ENCODE data around the gene FIGN.

Gene FIGN

DNA sequence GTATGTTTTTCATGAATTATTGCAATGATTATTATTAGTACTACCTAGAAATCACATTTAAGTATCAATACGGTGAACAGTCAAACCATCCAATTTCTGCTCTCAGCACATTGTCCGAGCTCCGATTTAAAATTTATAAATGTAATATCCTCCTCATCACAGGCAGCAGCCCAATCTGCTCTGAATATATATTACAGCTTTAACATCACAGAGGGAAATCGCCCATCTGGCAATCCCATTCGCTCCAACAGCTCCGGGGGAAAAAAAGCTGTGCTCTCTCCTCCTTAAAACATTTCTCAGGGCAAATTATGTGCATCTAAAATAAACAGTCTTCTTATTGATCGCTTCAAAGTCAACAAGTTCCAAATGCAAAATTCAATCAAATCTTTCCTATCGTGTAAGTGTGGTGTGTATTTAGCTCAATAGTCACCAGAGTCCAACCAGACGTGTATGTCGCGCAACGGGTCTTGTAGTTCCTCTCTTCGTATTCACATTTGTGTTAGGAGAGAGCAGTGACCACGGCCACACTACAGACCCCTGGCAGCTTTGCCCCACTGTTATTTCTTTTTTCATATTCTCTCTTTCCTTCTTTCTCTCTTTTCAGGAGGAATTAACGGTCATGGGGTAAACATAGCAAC lies 2.4 kb downstream of the FIGN start:
- no peak overlapping the region for H2AFZ ChIP-seq (ENCODE audit: low read depth, low read length)
- peaks cover 2% of the 10 kb centered on the region for H3K36me3 ChIP-seq (ENCODE audit: insufficient read depth, low read length)
- peak overlapping the region; percentile 96 for H3K4me3 ChIP-seq (ENCODE audit: low read length)
- no peaks in the 10 kb centered on the region for H3K27me3 ChIP-seq (ENCODE audit: insufficient read depth, low read length)
- H3K9me3 ChIP-seq (ENCODE audit: low read length) = no peaks in the 10 kb centered on the region
- H3K4me1 ChIP-seq (ENCODE audit: insufficient read depth, low read length) = peaks cover 40% of the 10 kb centered on the region

GRCh38 chr2:163732727-163733126 lies 3.1 kb downstream of the FIGN start:
- no peaks in the 10 kb centered on the region for H3K9me3 ChIP-seq (ENCODE audit: low read length)
- peaks cover 35% of the 10 kb centered on the region for H3K4me1 ChIP-seq (ENCODE audit: insufficient read depth, low read length)
- H3K4me3 ChIP-seq (ENCODE audit: low read length) = peak overlapping the region; percentile 96
- peaks cover 3% of the 10 kb centered on the region for H3K36me3 ChIP-seq (ENCODE audit: insufficient read depth, low read length)
- H3K27me3 ChIP-seq (ENCODE audit: insufficient read depth, low read length) = no peaks in the 10 kb centered on the region
- no peak overlapping the region for H2AFZ ChIP-seq (ENCODE audit: low read depth, low read length)

- Histone ChIP-seq H3K36me3 (ENCODE audit: insufficient read depth, low read length) (peaks cover 3% of the 10 kb centered on the region), H3K4me1 (ENCODE audit: insufficient read depth, low read length) (peaks cover 31% of the 10 kb centered on the region), H3K9me3 (ENCODE audit: low read length) (no peaks in the 10 kb centered on the region), H3K27me3 (ENCODE audit: insufficient read depth, low read length) (no peaks in the 10 kb centered on the region), H2AFZ (ENCODE audit: low read depth, low read length) (no peak overlapping the region), H3K4me3 (ENCODE audit: low read length) (peak overlapping the region; percentile 96)
These were observed 4.1 kb downstream of the FIGN start for GRCh38 chr2:163731735-163732134.

GRCh38 chr2:163730556-163730955 lies 5.3 kb downstream of the FIGN start:
- Histone ChIP-seq H3K27me3 (ENCODE audit: insufficient read depth, low read length) (no peaks in the 10 kb centered on the region), H3K4me1 (ENCODE audit: insufficient read depth, low read length) (peaks cover 31% of the 10 kb centered on the region), H3K9me3 (ENCODE audit: low read length) (no peaks in the 10 kb centered on the region), H3K4me3 (ENCODE audit: low read length) (peak overlapping the region; percentile 21), H2AFZ (ENCODE audit: low read depth, low read length) (no peak overlapping the region), H3K36me3 (ENCODE audit: insufficient read depth, low read length) (peaks cover 3% of the 10 kb centered on the region)

GRCh38 chr2:163729636-163730273 lies 6.1 kb downstream of the FIGN start:
- Histone ChIP-seq H3K27me3 (ENCODE audit: insufficient read depth, low read length) (no peaks in the 10 kb centered on the region), H3K36me3 (ENCODE audit: insufficient read depth, low read length) (peaks cover 3% of the 10 kb centered on the region), H2AFZ (ENCODE audit: low read depth, low read length) (no peak overlapping the region), H3K4me1 (ENCODE audit: insufficient read depth, low read length) (peaks cover 31% of the 10 kb centered on the region), H3K9me3 (ENCODE audit: low read length) (no peaks in the 10 kb centered on the region), H3K4me3 (ENCODE audit: low read length) (no peak overlapping the region)

DNA sequence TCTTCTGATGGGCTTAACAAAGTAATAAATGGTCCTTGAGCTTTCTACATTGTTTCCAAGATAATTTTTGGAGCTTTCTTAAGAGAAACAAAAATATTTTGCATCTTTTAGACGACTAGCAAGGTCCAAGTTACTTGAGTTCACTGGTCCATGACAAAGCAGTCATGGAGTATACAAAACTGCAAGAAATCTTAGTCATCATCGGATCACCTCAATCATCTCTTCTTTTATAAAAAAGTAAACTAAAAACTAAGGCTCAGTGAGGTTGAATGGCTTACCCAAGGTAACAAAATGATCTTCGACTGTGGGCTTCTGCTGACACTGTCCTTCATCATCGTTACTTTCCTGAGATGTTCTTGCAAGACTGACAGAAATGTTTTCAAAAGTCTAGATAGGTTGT lies 11.9 kb downstream of the FIGN start:
- Histone ChIP-seq H3K27me3 (ENCODE audit: insufficient read depth, low read length) (no peaks in the 10 kb centered on the region), H3K4me3 (ENCODE audit: low read length) (no peak overlapping the region), H3K4me1 (ENCODE audit: insufficient read depth, low read length) (peaks cover 5% of the 10 kb centered on the region), H2AFZ (ENCODE audit: low read depth, low read length) (no peak overlapping the region), H3K36me3 (ENCODE audit: insufficient read depth, low read length) (peaks cover 11% of the 10 kb centered on the region), H3K9me3 (ENCODE audit: low read length) (no peaks in the 10 kb centered on the region)

GRCh38 chr2:163723348-163723747 lies 12.5 kb downstream of the FIGN start:
- peaks cover 9% of the 10 kb centered on the region for H3K4me1 ChIP-seq (ENCODE audit: insufficient read depth, low read length)
- no peak overlapping the region for H3K4me3 ChIP-seq (ENCODE audit: low read length)
- no peak overlapping the region for H2AFZ ChIP-seq (ENCODE audit: low read depth, low read length)
- H3K36me3 ChIP-seq (ENCODE audit: insufficient read depth, low read length) = peaks cover 9% of the 10 kb centered on the region
- H3K9me3 ChIP-seq (ENCODE audit: low read length) = no peaks in the 10 kb centered on the region
- H3K27me3 ChIP-seq (ENCODE audit: insufficient read depth, low read length) = no peaks in the 10 kb centered on the region

GRCh38 chr2:163719331-163719730 lies 16.5 kb downstream of the FIGN start:
- H3K9me3 ChIP-seq (ENCODE audit: low read length) = no peaks in the 10 kb centered on the region
- H2AFZ ChIP-seq (ENCODE audit: low read depth, low read length) = no peak overlapping the region
- no peaks in the 10 kb centered on the region for H3K27me3 ChIP-seq (ENCODE audit: insufficient read depth, low read length)
- peaks cover 8% of the 10 kb centered on the region for H3K36me3 ChIP-seq (ENCODE audit: insufficient read depth, low read length)
- H3K4me1 ChIP-seq (ENCODE audit: insufficient read depth, low read length) = peaks cover 47% of the 10 kb centered on the region
- H3K4me3 ChIP-seq (ENCODE audit: low read length) = no peak overlapping the region

DNA sequence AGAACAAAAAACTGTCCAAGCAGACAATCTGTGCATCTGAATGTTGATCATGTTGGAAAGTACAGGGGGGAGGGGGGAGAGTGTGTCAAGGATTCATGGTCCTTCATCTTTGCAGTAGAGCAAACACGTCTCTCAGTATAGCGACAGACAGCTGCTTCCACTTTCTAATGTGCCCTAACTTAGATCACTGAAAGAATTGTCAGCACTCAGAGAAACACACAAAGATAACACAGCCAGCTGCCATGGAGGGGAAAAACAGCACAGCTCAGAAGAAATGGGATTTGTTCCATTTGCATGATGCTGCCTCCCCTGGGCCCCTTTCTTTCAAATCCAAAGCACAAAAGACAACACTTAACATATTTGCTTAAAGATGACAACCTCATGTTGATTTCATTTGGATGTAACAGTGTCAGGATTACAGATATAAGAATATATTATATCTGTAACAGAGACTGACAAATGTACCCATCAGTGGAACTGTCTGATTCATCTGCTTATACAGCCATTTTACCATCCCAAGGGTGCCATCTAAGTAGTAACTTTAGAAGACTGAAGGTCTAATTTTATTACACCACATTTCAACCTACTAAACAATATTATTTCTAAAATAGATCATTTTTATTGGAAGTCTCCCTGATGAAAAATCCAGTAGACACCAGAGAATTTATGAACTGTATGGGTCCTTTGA lies 17.7 kb downstream of the FIGN start:
- Histone ChIP-seq H3K9me3 (ENCODE audit: low read length) (no peaks in the 10 kb centered on the region), H3K27me3 (ENCODE audit: insufficient read depth, low read length) (no peaks in the 10 kb centered on the region), H3K4me3 (ENCODE audit: low read length) (peak overlapping the region; percentile 9), H2AFZ (ENCODE audit: low read depth, low read length) (no peak overlapping the region), H3K4me1 (ENCODE audit: insufficient read depth, low read length) (peaks cover 59% of the 10 kb centered on the region), H3K36me3 (ENCODE audit: insufficient read depth, low read length) (no peaks in the 10 kb centered on the region)

GRCh38 chr2:163717515-163717914 lies 18.3 kb downstream of the FIGN start:
- Histone ChIP-seq H3K4me1 (ENCODE audit: insufficient read depth, low read length) (peaks cover 63% of the 10 kb centered on the region), H3K27me3 (ENCODE audit: insufficient read depth, low read length) (no peaks in the 10 kb centered on the region), H3K36me3 (ENCODE audit: insufficient read depth, low read length) (no peaks in the 10 kb centered on the region), H2AFZ (ENCODE audit: low read depth, low read length) (no peak overlapping the region), H3K4me3 (ENCODE audit: low read length) (peak overlapping the region; percentile 9), H3K9me3 (ENCODE audit: low read length) (no peaks in the 10 kb centered on the region)

DNA sequence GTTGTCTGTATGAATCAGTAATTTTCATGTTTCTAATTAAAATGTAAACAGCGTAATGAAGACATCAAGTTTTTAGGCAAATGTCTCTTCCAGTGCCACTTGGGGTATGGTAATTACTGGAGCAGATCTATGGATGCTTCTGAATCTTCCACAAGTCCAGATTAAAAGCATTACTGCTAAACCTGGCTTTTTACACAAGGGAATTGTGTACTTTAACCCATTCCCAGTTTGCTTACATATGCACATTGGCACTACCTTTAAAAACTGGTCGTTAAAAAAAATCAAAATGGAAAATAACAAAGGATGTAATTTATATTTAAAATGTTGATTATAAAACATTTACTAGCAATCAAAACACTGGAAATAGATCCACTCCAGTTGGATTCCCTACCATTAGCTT lies 19.7 kb downstream of the FIGN start:
- Histone ChIP-seq H3K4me1 (ENCODE audit: insufficient read depth, low read length) (peaks cover 73% of the 10 kb centered on the region), H3K9me3 (ENCODE audit: low read length) (no peaks in the 10 kb centered on the region), H3K27me3 (ENCODE audit: insufficient read depth, low read length) (no peaks in the 10 kb centered on the region), H2AFZ (ENCODE audit: low read depth, low read length) (no peak overlapping the region), H3K4me3 (ENCODE audit: low read length) (no peak overlapping the region), H3K36me3 (ENCODE audit: insufficient read depth, low read length) (no peaks in the 10 kb centered on the region)

DNA sequence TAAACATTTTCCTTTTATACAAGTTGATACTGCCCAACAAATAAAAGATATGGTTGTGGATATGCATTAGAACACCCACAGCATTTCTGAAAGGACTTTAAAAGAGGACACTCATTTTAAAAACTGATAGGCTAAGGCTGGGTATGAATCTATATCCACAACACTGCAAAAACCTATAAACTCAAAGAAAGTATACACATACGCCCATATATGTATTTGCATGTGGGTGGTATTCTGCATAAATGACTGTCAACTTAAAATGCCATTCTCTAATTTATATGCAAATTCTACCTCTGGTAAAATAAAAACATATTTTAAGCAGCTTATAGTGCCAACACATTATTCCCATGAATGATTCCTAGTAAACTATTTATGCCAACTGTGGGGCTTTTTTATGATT lies 20.1 kb downstream of the FIGN start:
- no peaks in the 10 kb centered on the region for H3K27me3 ChIP-seq (ENCODE audit: insufficient read depth, low read length)
- H3K9me3 ChIP-seq (ENCODE audit: low read length) = no peaks in the 10 kb centered on the region
- H3K4me1 ChIP-seq (ENCODE audit: insufficient read depth, low read length) = peaks cover 76% of the 10 kb centered on the region
- no peaks in the 10 kb centered on the region for H3K36me3 ChIP-seq (ENCODE audit: insufficient read depth, low read length)
- H3K4me3 ChIP-seq (ENCODE audit: low read length) = no peak overlapping the region
- no peak overlapping the region for H2AFZ ChIP-seq (ENCODE audit: low read depth, low read length)

- Histone ChIP-seq H3K9me3 (ENCODE audit: low read length) (no peaks in the 10 kb centered on the region), H3K36me3 (ENCODE audit: insufficient read depth, low read length) (no peaks in the 10 kb centered on the region), H3K4me3 (ENCODE audit: low read length) (no peak overlapping the region), H3K27me3 (ENCODE audit: insufficient read depth, low read length) (no peaks in the 10 kb centered on the region), H3K4me1 (ENCODE audit: insufficient read depth, low read length) (peaks cover 81% of the 10 kb centered on the region), H2AFZ (ENCODE audit: low read depth, low read length) (no peak overlapping the region)
These were observed 20.6 kb downstream of the FIGN start for GRCh38 chr2:163715199-163715598.
